ENCODE results near the gene UNC5C.

- TF ChIP-seq ZNF384 (IDR thresholded peaks at IDR 0.05) (no peak), SP1 (IDR thresholded peaks at IDR 0.05) (no peak), TARDBP (IDR thresholded peaks at IDR 0.05) (no peak), SUZ12 (IDR thresholded peaks at IDR 0.05) (no peak), FOXM1 (IDR thresholded peaks at IDR 0.05; ENCODE audit: borderline replicate concordance) (no peak), FOXK2 (IDR thresholded peaks at IDR 0.05) (no peak), ARNT (IDR thresholded peaks at IDR 0.05) (no peak), FOXA1 (IDR thresholded peaks at IDR 0.05) (no peak), L3MBTL2 (conservative IDR thresholded peaks at IDR 0.05) (no peak), ELF4 (IDR thresholded peaks at IDR 0.05) (no peak), BHLHE40 (IDR thresholded peaks at IDR 0.05; ENCODE audit: borderline replicate concordance) (no peak), HDGF (IDR thresholded peaks at IDR 0.05; ENCODE audit: borderline replicate concordance) (no peak)
- TF ChIP-seq, protein P1, sequence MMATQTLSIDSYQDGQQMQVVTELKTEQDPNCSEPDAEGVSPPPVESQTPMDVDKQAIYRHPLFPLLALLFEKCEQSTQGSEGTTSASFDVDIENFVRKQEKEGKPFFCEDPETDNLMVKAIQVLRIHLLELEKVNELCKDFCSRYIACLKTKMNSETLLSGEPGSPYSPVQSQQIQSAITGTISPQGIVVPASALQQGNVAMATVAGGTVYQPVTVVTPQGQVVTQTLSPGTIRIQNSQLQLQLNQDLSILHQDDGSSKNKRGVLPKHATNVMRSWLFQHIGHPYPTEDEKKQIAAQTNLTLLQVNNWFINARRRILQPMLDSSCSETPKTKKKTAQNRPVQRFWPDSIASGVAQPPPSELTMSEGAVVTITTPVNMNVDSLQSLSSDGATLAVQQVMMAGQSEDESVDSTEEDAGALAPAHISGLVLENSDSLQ (IDR thresholded peaks at IDR 0.05), result no peak
Measured at GRCh38 chr4:95594013-95594412, 45.2 kb upstream of the UNC5C start.

Measured in HEK293T (cell line).